GM12875 (cell line): Measurements from ENCODE around the gene NEURL2.

Experiments used
- H3K4me3 ChIP-seq: one replicate; pipeline ENCODE4 v1.5.1; 2011; ENCODE audit warnings: low read depth, low read length, control low read depth
- CTCF ChIP-seq: IDR thresholded peaks from 2 replicates; pipeline ENCODE4 v1.5.1; 2011; ENCODE audit warnings: low read depth, mild to moderate bottlenecking, control low read depth, inconsistent platforms, low read length, moderate library complexity, borderline replicate concordance; ENCODE audit not compliant: insufficient read depth

NEURL2 gene

DNA sequence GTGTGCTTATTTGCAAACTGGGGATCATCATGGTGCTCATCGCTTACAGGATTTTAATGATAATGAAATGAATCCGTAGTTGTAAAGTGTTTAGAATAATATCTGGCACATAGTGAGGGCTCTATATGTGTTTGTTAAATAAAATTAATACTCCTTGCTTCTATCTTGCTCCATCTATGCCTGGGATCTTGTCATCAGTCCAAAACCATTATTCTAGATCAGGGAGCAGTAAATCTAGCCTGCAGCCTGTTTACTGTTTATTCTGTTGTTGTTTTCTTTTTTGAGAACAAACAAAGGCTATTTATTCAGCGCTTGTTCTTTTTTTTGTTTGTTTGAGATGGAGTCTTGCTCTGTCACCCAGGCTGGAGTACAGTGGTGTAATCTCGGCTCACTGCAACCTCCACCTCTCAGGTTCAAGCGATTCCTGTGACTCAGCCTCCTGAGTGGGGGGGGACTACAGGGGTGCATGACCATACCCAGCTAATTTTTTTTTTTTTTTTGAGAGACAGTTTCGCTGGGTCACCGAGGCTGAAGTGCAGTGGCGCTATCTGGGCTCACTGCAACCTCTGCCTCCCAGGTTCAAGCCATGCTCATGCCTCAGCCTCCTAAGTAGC, 41.9 kb downstream of the NEURL2 start:
- no peak for TF ChIP-seq CTCF

GRCh38 chr20:45848421-45848820, 42.6 kb downstream of the NEURL2 start:
- H3K4me3 ChIP-seq, result no peak overlapping the region
- no peak for TF ChIP-seq CTCF

More for the DNA sequence above, 41.9 kb downstream of the NEURL2 start:
- no peak overlapping the region for H3K4me3 ChIP-seq

DNA sequence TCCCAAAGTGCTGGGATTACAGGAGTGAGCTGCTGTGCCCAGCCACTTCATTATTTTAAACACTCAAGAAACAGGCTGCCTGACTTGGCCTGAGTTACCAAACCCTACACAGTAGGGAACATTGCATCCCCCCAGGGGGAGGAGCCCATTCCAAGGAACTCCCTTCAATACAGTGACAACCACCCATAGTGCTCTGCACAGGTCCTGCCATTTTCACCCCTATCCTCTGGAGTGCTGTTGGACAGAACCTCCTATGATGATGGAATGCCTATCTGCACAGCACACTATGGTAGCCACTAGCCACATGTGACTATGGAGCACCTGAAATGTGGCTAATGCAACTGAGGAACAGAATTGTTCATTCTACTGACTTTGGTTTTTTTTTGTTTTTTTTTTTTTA, 45.6 kb downstream of the NEURL2 start:
- H3K4me3 ChIP-seq, result no peak overlapping the region
- no peak for TF ChIP-seq CTCF

GRCh38 chr20:45843506-45843905, 47.5 kb downstream of the NEURL2 start:
- H3K4me3 ChIP-seq, result no peak overlapping the region
- no peak for TF ChIP-seq CTCF

DNA sequence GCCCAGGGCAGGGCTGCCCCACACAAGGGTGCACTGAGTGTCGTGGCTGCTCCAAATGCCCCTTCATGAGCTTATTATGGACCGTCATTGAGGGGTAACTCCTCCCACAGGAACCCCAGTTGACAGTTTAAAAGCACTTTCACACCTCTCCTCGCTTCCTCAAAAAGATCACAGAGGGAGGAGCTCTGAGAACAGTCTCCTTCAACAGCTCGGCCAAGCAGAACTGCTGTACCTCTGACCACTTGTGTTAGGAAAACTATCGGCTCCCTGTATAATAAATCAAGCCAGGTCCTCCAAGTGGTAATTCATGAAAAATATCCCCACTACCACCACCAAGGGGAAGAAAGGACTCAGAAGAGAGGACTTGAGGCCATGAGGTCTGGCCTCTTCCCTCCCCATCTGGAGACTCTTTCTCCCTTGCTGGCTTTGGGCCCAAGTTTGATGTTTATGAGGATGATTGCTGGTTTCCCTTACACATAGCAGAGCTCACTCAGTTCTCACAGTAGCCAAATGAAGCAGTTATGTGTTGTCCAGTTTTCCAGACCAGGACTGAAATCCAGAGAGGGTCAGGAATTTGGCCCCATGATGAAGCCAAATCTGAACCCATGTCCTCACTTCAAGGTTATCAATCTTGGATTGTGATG, 48.7 kb downstream of the NEURL2 start:
- no peak overlapping the region for H3K4me3 ChIP-seq
- no peak for TF ChIP-seq CTCF

GRCh38 chr20:45841407-45842129, 49.4 kb downstream of the NEURL2 start:
- H3K4me3 ChIP-seq, result no peak overlapping the region
- no peak for TF ChIP-seq CTCF
